ENCODE results near the gene PLA2R1.

The PLA2R1 gene

DNA sequence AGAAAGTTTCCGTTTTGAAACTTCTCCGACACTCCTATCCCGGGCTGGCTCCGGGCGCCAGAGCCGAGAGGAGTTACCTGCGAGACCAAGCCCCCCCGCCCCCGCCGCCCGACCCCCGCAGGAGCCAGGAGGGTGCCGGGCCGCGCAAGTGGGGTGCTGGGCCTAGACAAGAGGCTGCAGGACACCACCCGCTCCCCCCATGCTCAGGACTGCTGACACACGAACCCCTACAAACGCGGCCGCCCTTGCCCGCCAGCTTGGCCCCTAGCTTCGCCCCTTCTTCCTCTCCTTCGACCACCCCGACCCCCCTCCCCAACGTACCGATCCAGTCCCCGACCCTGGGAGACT, 497 bp downstream of the PLA2R1 start:
- Histone ChIP-seq H3K9ac (ENCODE audit: low read depth, low read length) (peak overlapping the region; percentile 86), H3K9me3 (replicated peaks; ENCODE audit: low read length) (no peaks in the 10 kb centered on the region), H3K4me1 (ENCODE audit: control insufficient read depth, insufficient read depth, low read length) (peaks cover 11% of the 10 kb centered on the region), H3K36me3 (ENCODE audit: insufficient read depth, low read length) (no peaks in the 10 kb centered on the region), H3K4me2 (ENCODE audit: low read length) (peak overlapping the region; percentile 88), H3K4me3 (ENCODE audit: low read length) (peak overlapping the region; percentile 89), H3K27me3 (ENCODE audit: control insufficient read depth, insufficient read depth, low read length) (no peaks in the 10 kb centered on the region)

DNA sequence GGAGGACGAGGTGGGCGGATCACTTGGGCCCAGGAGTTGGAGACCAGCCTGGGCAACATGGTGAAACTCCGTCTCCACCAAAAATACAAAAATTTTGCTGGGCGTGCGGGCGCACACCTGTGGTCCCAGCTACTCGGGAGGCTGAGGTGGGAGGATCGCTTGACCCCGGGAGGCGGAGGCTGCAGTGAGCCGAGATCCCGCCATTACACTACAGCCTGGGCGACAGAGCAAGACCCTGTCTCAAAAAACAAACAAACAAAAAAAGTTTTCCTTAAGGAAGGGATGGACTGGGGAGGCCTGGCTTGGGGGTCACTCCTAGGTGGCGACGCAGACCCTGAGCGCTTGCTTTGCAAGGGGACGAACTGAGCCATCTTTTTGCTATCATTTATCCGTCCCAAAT, 882 bp downstream of the PLA2R1 start:
- Histone ChIP-seq H3K4me3 (ENCODE audit: low read length) (peak overlapping the region; percentile 89), H3K4me2 (ENCODE audit: low read length) (peak overlapping the region; percentile 88), H3K27me3 (ENCODE audit: control insufficient read depth, insufficient read depth, low read length) (no peaks in the 10 kb centered on the region), H3K36me3 (ENCODE audit: insufficient read depth, low read length) (no peaks in the 10 kb centered on the region), H3K4me1 (ENCODE audit: control insufficient read depth, insufficient read depth, low read length) (peaks cover 11% of the 10 kb centered on the region), H3K9ac (ENCODE audit: low read depth, low read length) (peak overlapping the region; percentile 86), H3K9me3 (replicated peaks; ENCODE audit: low read length) (no peaks in the 10 kb centered on the region)

DNA sequence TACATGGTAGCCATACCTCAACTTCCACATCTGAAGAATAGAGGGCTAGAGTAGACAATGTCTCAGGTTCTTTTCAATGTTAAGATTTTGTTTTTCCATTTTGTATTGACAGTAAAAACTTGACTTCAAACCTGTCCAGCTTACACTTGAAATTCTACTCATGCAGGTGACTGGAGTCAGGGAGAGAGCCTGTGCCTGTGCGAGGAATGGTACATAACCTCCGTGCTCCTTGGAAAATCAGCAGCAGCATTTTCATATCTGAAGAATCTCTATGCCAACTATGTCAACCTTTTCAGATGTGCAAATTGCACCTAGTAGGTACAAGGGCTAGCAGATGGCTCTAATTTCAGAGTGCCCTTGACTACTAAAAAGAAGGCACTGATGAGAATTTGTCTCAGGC, 2.1 kb downstream of the PLA2R1 start:
- peaks cover 13% of the 10 kb centered on the region for H3K4me1 ChIP-seq (ENCODE audit: control insufficient read depth, insufficient read depth, low read length)
- no peaks in the 10 kb centered on the region for H3K36me3 ChIP-seq (ENCODE audit: insufficient read depth, low read length)
- H3K4me2 ChIP-seq (ENCODE audit: low read length) = no peak overlapping the region

GRCh38 chr2:160057356-160057755, 5.1 kb downstream of the PLA2R1 start:
- no peak overlapping the region for H3K4me2 ChIP-seq (ENCODE audit: low read length)
- peaks cover 8% of the 10 kb centered on the region for H3K4me1 ChIP-seq (ENCODE audit: control insufficient read depth, insufficient read depth, low read length)
- no peak overlapping the region for H3K9ac ChIP-seq (ENCODE audit: low read depth, low read length)
- no peaks in the 10 kb centered on the region for H3K27me3 ChIP-seq (ENCODE audit: control insufficient read depth, insufficient read depth, low read length)
- H3K36me3 ChIP-seq (ENCODE audit: insufficient read depth, low read length) = no peaks in the 10 kb centered on the region
- H3K9me3 ChIP-seq (replicated peaks; ENCODE audit: low read length) = no peaks in the 10 kb centered on the region
- H3K4me3 ChIP-seq (ENCODE audit: low read length) = no peak overlapping the region

More for the DNA sequence above, 2.1 kb downstream of the PLA2R1 start:
- Histone ChIP-seq H3K9ac (ENCODE audit: low read depth, low read length) (no peak overlapping the region), H3K4me3 (ENCODE audit: low read length) (no peak overlapping the region), H3K9me3 (replicated peaks; ENCODE audit: low read length) (no peaks in the 10 kb centered on the region), H3K27me3 (ENCODE audit: control insufficient read depth, insufficient read depth, low read length) (no peaks in the 10 kb centered on the region)

GRCh38 chr2:160055726-160056108, 6.7 kb downstream of the PLA2R1 start:
- H3K4me3 ChIP-seq (ENCODE audit: low read length) = no peak overlapping the region
- H3K27me3 ChIP-seq (ENCODE audit: control insufficient read depth, insufficient read depth, low read length) = peaks cover 6% of the 10 kb centered on the region
- H3K9ac ChIP-seq (ENCODE audit: low read depth, low read length) = no peak overlapping the region
- no peak overlapping the region for H3K4me2 ChIP-seq (ENCODE audit: low read length)
- H3K9me3 ChIP-seq (replicated peaks; ENCODE audit: low read length) = no peaks in the 10 kb centered on the region
- peaks cover 6% of the 10 kb centered on the region for H3K4me1 ChIP-seq (ENCODE audit: control insufficient read depth, insufficient read depth, low read length)
- no peaks in the 10 kb centered on the region for H3K36me3 ChIP-seq (ENCODE audit: insufficient read depth, low read length)

GRCh38 chr2:160054984-160055725, 7.3 kb downstream of the PLA2R1 start:
- peaks cover 6% of the 10 kb centered on the region for H3K27me3 ChIP-seq (ENCODE audit: control insufficient read depth, insufficient read depth, low read length)
- no peaks in the 10 kb centered on the region for H3K9me3 ChIP-seq (replicated peaks; ENCODE audit: low read length)
- H3K4me1 ChIP-seq (ENCODE audit: control insufficient read depth, insufficient read depth, low read length) = peaks cover 6% of the 10 kb centered on the region
- no peaks in the 10 kb centered on the region for H3K36me3 ChIP-seq (ENCODE audit: insufficient read depth, low read length)
- H3K4me2 ChIP-seq (ENCODE audit: low read length) = no peak overlapping the region
- no peak overlapping the region for H3K9ac ChIP-seq (ENCODE audit: low read depth, low read length)
- no peak overlapping the region for H3K4me3 ChIP-seq (ENCODE audit: low read length)

DNA sequence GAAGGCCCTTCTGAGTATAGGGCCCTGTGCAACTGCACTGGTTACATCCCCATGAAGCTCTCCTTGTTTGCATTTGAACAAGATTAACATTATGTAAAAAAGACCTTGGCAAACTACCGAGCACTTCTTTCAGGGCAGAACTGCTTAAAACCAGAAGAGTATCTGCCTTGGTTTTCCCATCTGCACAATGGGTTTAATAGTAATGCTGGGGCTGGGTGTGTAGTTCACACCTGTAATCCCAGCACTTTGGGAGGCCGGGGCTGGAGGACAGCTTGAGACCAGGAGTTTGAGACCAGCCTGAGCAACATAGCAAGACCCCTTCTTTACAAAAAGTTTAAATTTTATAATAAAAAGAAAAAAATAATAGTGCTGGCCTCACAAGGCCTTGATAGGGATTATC, 8.5 kb downstream of the PLA2R1 start:
- H3K36me3 ChIP-seq (ENCODE audit: insufficient read depth, low read length) = no peaks in the 10 kb centered on the region
- H3K4me3 ChIP-seq (ENCODE audit: low read length) = no peak overlapping the region
- no peak overlapping the region for H3K9ac ChIP-seq (ENCODE audit: low read depth, low read length)
- H3K4me1 ChIP-seq (ENCODE audit: control insufficient read depth, insufficient read depth, low read length) = peaks cover 6% of the 10 kb centered on the region
- H3K4me2 ChIP-seq (ENCODE audit: low read length) = no peak overlapping the region
- H3K27me3 ChIP-seq (ENCODE audit: control insufficient read depth, insufficient read depth, low read length) = peaks cover 6% of the 10 kb centered on the region
- H3K9me3 ChIP-seq (replicated peaks; ENCODE audit: low read length) = no peaks in the 10 kb centered on the region

DNA sequence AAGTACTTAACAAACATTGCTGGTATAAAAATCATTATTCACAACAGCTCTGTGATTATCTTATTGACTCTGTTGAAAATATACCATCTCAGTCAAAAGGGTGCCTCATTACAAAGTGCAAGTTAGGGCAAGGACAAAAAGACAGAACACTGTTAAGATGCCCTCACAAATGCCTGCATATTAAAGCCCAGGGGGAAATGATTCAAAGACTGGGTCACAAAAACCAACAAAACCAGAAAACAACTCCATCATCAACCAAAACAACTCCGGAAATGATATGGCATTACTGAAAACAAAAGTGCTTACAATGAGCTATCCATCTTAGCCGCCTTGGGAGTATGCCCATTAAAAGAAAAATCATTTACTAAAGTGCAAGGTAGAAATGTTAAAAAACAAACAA, 9.9 kb downstream of the PLA2R1 start:
- Histone ChIP-seq H3K9ac (ENCODE audit: low read depth, low read length) (no peak overlapping the region), H3K9me3 (replicated peaks; ENCODE audit: low read length) (no peaks in the 10 kb centered on the region), H3K27me3 (ENCODE audit: control insufficient read depth, insufficient read depth, low read length) (peaks cover 6% of the 10 kb centered on the region), H3K4me1 (ENCODE audit: control insufficient read depth, insufficient read depth, low read length) (peaks cover 6% of the 10 kb centered on the region), H3K36me3 (ENCODE audit: insufficient read depth, low read length) (no peaks in the 10 kb centered on the region), H3K4me2 (ENCODE audit: low read length) (no peak overlapping the region), H3K4me3 (ENCODE audit: low read length) (no peak overlapping the region)

- Histone ChIP-seq H3K4me1 (ENCODE audit: control insufficient read depth, insufficient read depth, low read length) (peaks cover 6% of the 10 kb centered on the region), H3K4me3 (ENCODE audit: low read length) (no peak overlapping the region), H3K36me3 (ENCODE audit: insufficient read depth, low read length) (no peaks in the 10 kb centered on the region), H3K27me3 (ENCODE audit: control insufficient read depth, insufficient read depth, low read length) (peaks cover 6% of the 10 kb centered on the region), H3K9me3 (replicated peaks; ENCODE audit: low read length) (no peaks in the 10 kb centered on the region), H3K4me2 (ENCODE audit: low read length) (no peak overlapping the region), H3K9ac (ENCODE audit: low read depth, low read length) (no peak overlapping the region)
Observed at GRCh38 chr2:160051371-160051800, 11.0 kb downstream of the PLA2R1 start.

- Histone ChIP-seq H3K36me3 (ENCODE audit: insufficient read depth, low read length) (no peaks in the 10 kb centered on the region), H3K9me3 (replicated peaks; ENCODE audit: low read length) (no peaks in the 10 kb centered on the region), H3K4me1 (ENCODE audit: control insufficient read depth, insufficient read depth, low read length) (peaks cover 2% of the 10 kb centered on the region), H3K27me3 (ENCODE audit: control insufficient read depth, insufficient read depth, low read length) (peaks cover 6% of the 10 kb centered on the region), H3K4me2 (ENCODE audit: low read length) (no peak overlapping the region), H3K4me3 (ENCODE audit: low read length) (no peak overlapping the region), H3K9ac (ENCODE audit: low read depth, low read length) (no peak overlapping the region)
Observed at GRCh38 chr2:160050147-160050546, 12.3 kb downstream of the PLA2R1 start.

GRCh38 chr2:160045703-160046210, 16.7 kb downstream of the PLA2R1 start:
- H3K4me1 ChIP-seq (ENCODE audit: control insufficient read depth, insufficient read depth, low read length) = peaks cover 8% of the 10 kb centered on the region
- no peaks in the 10 kb centered on the region for H3K36me3 ChIP-seq (ENCODE audit: insufficient read depth, low read length)
- no peaks in the 10 kb centered on the region for H3K27me3 ChIP-seq (ENCODE audit: control insufficient read depth, insufficient read depth, low read length)
- no peak overlapping the region for H3K9ac ChIP-seq (ENCODE audit: low read depth, low read length)
- no peak overlapping the region for H3K4me3 ChIP-seq (ENCODE audit: low read length)
- no peak overlapping the region for H3K4me2 ChIP-seq (ENCODE audit: low read length)
- no peaks in the 10 kb centered on the region for H3K9me3 ChIP-seq (replicated peaks; ENCODE audit: low read length)

DNA sequence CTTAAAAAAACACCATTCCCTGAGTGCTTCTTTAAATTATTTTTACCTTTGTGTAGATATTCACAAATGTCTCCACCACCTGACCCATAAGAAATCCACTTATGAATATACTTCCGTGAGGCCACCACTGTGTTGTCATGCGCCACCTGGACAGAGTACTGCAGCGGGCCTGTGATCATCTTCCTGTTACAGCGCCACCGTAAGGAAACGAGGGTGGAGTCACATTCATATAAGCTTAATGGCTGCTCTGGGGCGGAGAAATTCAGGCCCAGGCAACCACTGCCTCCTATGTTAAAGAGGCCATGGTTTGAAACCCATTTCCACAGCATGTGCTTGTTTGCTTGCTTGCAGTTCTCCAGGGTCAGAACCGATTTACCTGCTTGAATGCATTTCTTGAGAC, 17.7 kb downstream of the PLA2R1 start:
- Histone ChIP-seq H3K9ac (ENCODE audit: low read depth, low read length) (no peak overlapping the region), H3K4me1 (ENCODE audit: control insufficient read depth, insufficient read depth, low read length) (peaks cover 18% of the 10 kb centered on the region), H3K4me3 (ENCODE audit: low read length) (no peak overlapping the region), H3K9me3 (replicated peaks; ENCODE audit: low read length) (no peaks in the 10 kb centered on the region), H3K27me3 (ENCODE audit: control insufficient read depth, insufficient read depth, low read length) (no peaks in the 10 kb centered on the region), H3K36me3 (ENCODE audit: insufficient read depth, low read length) (no peaks in the 10 kb centered on the region), H3K4me2 (ENCODE audit: low read length) (no peak overlapping the region)

Measured in skeletal muscle satellite cell (primary cell).